GM12878 (cell line): Measurements from ENCODE around the gene FAM25G.
"Not testable (repeated sequence)": the region's sequence is repeated elsewhere in the genome, so short reads cannot be mapped to it uniquely, and the experiment has no call there.

Experiments used
- BRCA1 ChIP-seq: IDR thresholded peaks from 2 replicates; pipeline ENCODE4 v1.6.1; 2011; ENCODE audit warnings: low read depth, low read length, improper control_type of control experiment
- CHD4 ChIP-seq: fragments of 200-600 bp; sonication (generic); IDR thresholded peaks from 2 replicates; pipeline ENCODE4 v1.6.1; 2016; ENCODE audit warnings: mild to moderate bottlenecking
- EED ChIP-seq: sonication (generic); IDR thresholded peaks from 2 replicates; pipeline ENCODE4 v1.6.1; 2016; ENCODE audit warnings: antibody characterized with exemption, low read depth
- ESRRA ChIP-seq: IDR thresholded peaks from 2 replicates; pipeline ENCODE4 v1.6.1; 2012; ENCODE audit warnings: mild to moderate bottlenecking, low read length, improper control_type of control experiment
- FOS ChIP-seq: IDR thresholded peaks from 3 replicates; pipeline ENCODE4 v1.6.1; 2011; ENCODE audit warnings: borderline replicate concordance; ENCODE audit not compliant: insufficient read length; ENCODE audit errors: extremely low read depth
- RB1 ChIP-seq: fragments of 450-650 bp; formaldehyde crosslinking; IDR thresholded peaks from 2 replicates; pipeline ENCODE4 v1.6.1; 2017; ENCODE audit warnings: mild to moderate bottlenecking, borderline replicate concordance
- SMARCA5 ChIP-seq: fragments of 450-650 bp; IDR thresholded peaks from 2 replicates; pipeline ENCODE4 v1.6.1; 2017; ENCODE audit warnings: mild to moderate bottlenecking
- SPI1 ChIP-seq: IDR thresholded peaks from 2 replicates; pipeline ENCODE4 v1.6.1; 2011; ENCODE audit warnings: low read depth, mild to moderate bottlenecking, low read length, moderate library complexity, borderline replicate concordance; ENCODE audit not compliant: insufficient read depth
- SRF ChIP-seq, 2 experiments: IDR thresholded peaks; 2 replicates each; pipeline ENCODE4 v1.6.1; 2011; ENCODE audit warnings: low read depth in 2 of 2, low read length in 2 of 2, mild to moderate bottlenecking in 1 of 2, moderate library complexity in 1 of 2
- USF1 ChIP-seq: IDR thresholded peaks from 2 replicates; pipeline ENCODE4 v1.6.1; 2011; ENCODE audit warnings: borderline replicate concordance, low read depth, mild to moderate bottlenecking, moderate library complexity, mixed read lengths, low read length; ENCODE audit not compliant: insufficient read depth; ENCODE audit errors: extremely low read length
- ZNF217 ChIP-seq: fragments of 450-650 bp; IDR thresholded peaks from 2 replicates; pipeline ENCODE4 v1.6.1; 2017; ENCODE audit warnings: antibody characterized with exemption, mild to moderate bottlenecking
- TF ChIP-seq, protein P1 (sequence below): fragments of 450-650 bp; IDR thresholded peaks from 2 replicates; pipeline ENCODE4 v1.6.1; 2014; ENCODE audit warnings: mild to moderate bottlenecking
- TF ChIP-seq, protein P2 (sequence below), 3 experiments: IDR thresholded peaks in 2 of 3; conservative IDR thresholded peaks in 1 of 3; 2 replicates each; pipeline ENCODE4 v1.5.1; 2011; ENCODE audit warnings: low read depth in 3 of 3, low read length in 3 of 3, mild to moderate bottlenecking in 3 of 3, control low read depth in 2 of 3, moderate library complexity in 2 of 3, inconsistent platforms in 1 of 3, mixed read lengths in 1 of 3; ENCODE audit not compliant: control insufficient read depth in 2 of 3, insufficient read depth in 1 of 3; ENCODE audit errors: extremely low read depth in 1 of 3
- TF ChIP-seq, protein P3 (sequence below): IDR thresholded peaks from 2 replicates; pipeline ENCODE4 v1.6.1; 2011; ENCODE audit warnings: borderline replicate concordance, low read depth, mild to moderate bottlenecking, moderate library complexity, low read length; ENCODE audit not compliant: insufficient read depth, poor library complexity, severe bottlenecking

- not testable (repeated sequence) for TF ChIP-seq CHD4; FOS; ESRRA; ZNF217; RB1; USF1; SPI1; SMARCA5; EED; SRF (IDR thresholded peaks at IDR 0.05; ENCODE audit: low read depth in 2 of 2, low read length in 2 of 2); BRCA1
- TF ChIP-seq, protein P1, sequence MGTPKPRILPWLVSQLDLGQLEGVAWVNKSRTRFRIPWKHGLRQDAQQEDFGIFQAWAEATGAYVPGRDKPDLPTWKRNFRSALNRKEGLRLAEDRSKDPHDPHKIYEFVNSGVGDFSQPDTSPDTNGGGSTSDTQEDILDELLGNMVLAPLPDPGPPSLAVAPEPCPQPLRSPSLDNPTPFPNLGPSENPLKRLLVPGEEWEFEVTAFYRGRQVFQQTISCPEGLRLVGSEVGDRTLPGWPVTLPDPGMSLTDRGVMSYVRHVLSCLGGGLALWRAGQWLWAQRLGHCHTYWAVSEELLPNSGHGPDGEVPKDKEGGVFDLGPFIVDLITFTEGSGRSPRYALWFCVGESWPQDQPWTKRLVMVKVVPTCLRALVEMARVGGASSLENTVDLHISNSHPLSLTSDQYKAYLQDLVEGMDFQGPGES = not testable (repeated sequence)
- TF ChIP-seq, protein P2, sequence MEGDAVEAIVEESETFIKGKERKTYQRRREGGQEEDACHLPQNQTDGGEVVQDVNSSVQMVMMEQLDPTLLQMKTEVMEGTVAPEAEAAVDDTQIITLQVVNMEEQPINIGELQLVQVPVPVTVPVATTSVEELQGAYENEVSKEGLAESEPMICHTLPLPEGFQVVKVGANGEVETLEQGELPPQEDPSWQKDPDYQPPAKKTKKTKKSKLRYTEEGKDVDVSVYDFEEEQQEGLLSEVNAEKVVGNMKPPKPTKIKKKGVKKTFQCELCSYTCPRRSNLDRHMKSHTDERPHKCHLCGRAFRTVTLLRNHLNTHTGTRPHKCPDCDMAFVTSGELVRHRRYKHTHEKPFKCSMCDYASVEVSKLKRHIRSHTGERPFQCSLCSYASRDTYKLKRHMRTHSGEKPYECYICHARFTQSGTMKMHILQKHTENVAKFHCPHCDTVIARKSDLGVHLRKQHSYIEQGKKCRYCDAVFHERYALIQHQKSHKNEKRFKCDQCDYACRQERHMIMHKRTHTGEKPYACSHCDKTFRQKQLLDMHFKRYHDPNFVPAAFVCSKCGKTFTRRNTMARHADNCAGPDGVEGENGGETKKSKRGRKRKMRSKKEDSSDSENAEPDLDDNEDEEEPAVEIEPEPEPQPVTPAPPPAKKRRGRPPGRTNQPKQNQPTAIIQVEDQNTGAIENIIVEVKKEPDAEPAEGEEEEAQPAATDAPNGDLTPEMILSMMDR (IDR thresholded peaks at IDR 0.05 in 2 of 3, conservative IDR thresholded peaks at IDR 0.05 in 1 of 3; ENCODE audit: control insufficient read depth in 2 of 3, extremely low read depth in 1 of 3, insufficient read depth in 1 of 3, low read depth in 3 of 3, low read length in 3 of 3) = not testable (repeated sequence)
- TF ChIP-seq, protein P3, sequence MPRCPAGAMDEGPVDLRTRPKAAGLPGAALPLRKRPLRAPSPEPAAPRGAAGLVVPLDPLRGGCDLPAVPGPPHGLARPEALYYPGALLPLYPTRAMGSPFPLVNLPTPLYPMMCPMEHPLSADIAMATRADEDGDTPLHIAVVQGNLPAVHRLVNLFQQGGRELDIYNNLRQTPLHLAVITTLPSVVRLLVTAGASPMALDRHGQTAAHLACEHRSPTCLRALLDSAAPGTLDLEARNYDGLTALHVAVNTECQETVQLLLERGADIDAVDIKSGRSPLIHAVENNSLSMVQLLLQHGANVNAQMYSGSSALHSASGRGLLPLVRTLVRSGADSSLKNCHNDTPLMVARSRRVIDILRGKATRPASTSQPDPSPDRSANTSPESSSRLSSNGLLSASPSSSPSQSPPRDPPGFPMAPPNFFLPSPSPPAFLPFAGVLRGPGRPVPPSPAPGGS = not testable (repeated sequence)
Measured at GRCh38 chr10:47472072-47472471, 19.4 kb downstream of the FAM25G start.
